Neural cell (in vitro differentiated cells): ENCODE results near the gene SNTG2. TPM values are rescaled to one million over a fixed set of nuclear protein-coding genes. Genes with fewer than 3 reads are reported as not detected.

Experiments used
- H2AFZ ChIP-seq: fragments of 200-600, 300-800 bp; sonication (generic), shearing (Covaris generic); 2 replicates; pipeline ENCODE4 v1.6.0; 2014; ENCODE audit warnings: low read depth, mild to moderate bottlenecking, antibody characterized with exemption, low read length, moderate library complexity
- H3F3A ChIP-seq: fragments of 200-600 bp; shearing (Covaris generic); 2 replicates; pipeline ENCODE4 v1.6.1; 2016; ENCODE audit warnings: mild to moderate bottlenecking, moderate library complexity, mixed read lengths, antibody characterized with exemption, low read length; ENCODE audit not compliant: insufficient read depth, poor library complexity, severe bottlenecking
- H3K27ac ChIP-seq: fragments of 200-600, 300-800 bp; sonication (generic), shearing (Covaris generic); 2 replicates; pipeline ENCODE4 v1.5.1; 2014; ENCODE audit warnings: mild to moderate bottlenecking, low read length, moderate library complexity
- H3K27me3 ChIP-seq: fragments of 300-800, 200-600 bp; sonication (generic), shearing (Covaris generic); 2 replicates; pipeline ENCODE4 v1.6.0; 2014; ENCODE audit warnings: mild to moderate bottlenecking, low read depth, low read length, moderate library complexity; ENCODE audit not compliant: insufficient read depth
- H3K36me3 ChIP-seq: fragments of 300-800, 200-600 bp; sonication (generic), shearing (Covaris generic); 2 replicates; pipeline ENCODE4 v1.5.1; 2014; ENCODE audit warnings: mild to moderate bottlenecking, antibody characterized with exemption, low read length, moderate library complexity; ENCODE audit not compliant: insufficient read depth
- H3K4me2 ChIP-seq: fragments of 300-800, 200-600 bp; sonication (generic), shearing (Covaris generic); 2 replicates; pipeline ENCODE4 v1.6.0; 2014; ENCODE audit warnings: mild to moderate bottlenecking, low read length
- H3K4me3 ChIP-seq: fragments of 300-800, 200-600 bp; sonication (generic), shearing (Covaris generic); 2 replicates; pipeline ENCODE4 v1.5.1; 2014; ENCODE audit warnings: mild to moderate bottlenecking, low read length, moderate library complexity
- H3K79me2 ChIP-seq: fragments of 200-600 bp; shearing (Covaris generic); replicated peaks from 2 replicates; pipeline ENCODE4 v1.6.0; 2014; ENCODE audit warnings: mild to moderate bottlenecking, low read length, moderate library complexity; ENCODE audit not compliant: insufficient read depth
- H3K9ac ChIP-seq: fragments of 300-800, 200-600 bp; sonication (generic), shearing (Covaris generic); 2 replicates; pipeline ENCODE4 v1.6.1; 2016; ENCODE audit warnings: mild to moderate bottlenecking, low read length, mixed read lengths
- H3K9me2 ChIP-seq: fragments of 200-600 bp; shearing (Covaris generic); 2 replicates; pipeline ENCODE4 v1.6.1; 2016; ENCODE audit warnings: mild to moderate bottlenecking, low read length, mixed read lengths; ENCODE audit not compliant: insufficient read depth
- H3K9me3 ChIP-seq: fragments of 200-600, 300-800 bp; sonication (generic), shearing (Covaris generic); 2 replicates; pipeline ENCODE4 v1.6.1; 2016; ENCODE audit warnings: mild to moderate bottlenecking, mixed run types, low read length, moderate library complexity, mixed read lengths
- H4K20me1 ChIP-seq: fragments of 200-600 bp; shearing (Covaris generic); 2 replicates; pipeline ENCODE4 v1.6.1; 2016; ENCODE audit warnings: mild to moderate bottlenecking, mixed run types; ENCODE audit not compliant: insufficient read depth
- CTCF ChIP-seq: fragments of 450-650 bp; IDR thresholded peaks from 2 replicates; pipeline ENCODE4 v1.5.1; 2014; ENCODE audit warnings: antibody characterized with exemption, mild to moderate bottlenecking, moderate library complexity; ENCODE audit not compliant: poor library complexity, severe bottlenecking
- EP300 ChIP-seq: fragments of 450-650 bp; conservative IDR thresholded peaks from 2 replicates; pipeline ENCODE4 v1.6.1; 2014; ENCODE audit warnings: antibody characterized with exemption, mild to moderate bottlenecking, moderate library complexity; ENCODE audit not compliant: poor library complexity, severe bottlenecking
- EZH2 ChIP-seq: fragments of 200-600, 300-800 bp; shearing (Covaris generic), sonication (generic); IDR thresholded peaks from 2 replicates; pipeline ENCODE4 v1.6.1; 2014; ENCODE audit warnings: antibody characterized with exemption, low read length, borderline replicate concordance, mild to moderate bottlenecking; ENCODE audit not compliant: insufficient read depth, poor library complexity, severe bottlenecking
- MXI1 ChIP-seq: fragments of 450-650 bp; conservative IDR thresholded peaks from 2 replicates; pipeline ENCODE4 v1.6.1; 2014; ENCODE audit warnings: antibody characterized with exemption, mild to moderate bottlenecking; ENCODE audit not compliant: poor library complexity, severe bottlenecking
- POLR2AphosphoS5 ChIP-seq: IDR thresholded peaks from 2 replicates; pipeline ENCODE4 v1.6.1; 2012
- RAD21 ChIP-seq: fragments of 450-650 bp; conservative IDR thresholded peaks from 2 replicates; pipeline ENCODE4 v1.6.1; 2014; ENCODE audit warnings: antibody characterized with exemption, mild to moderate bottlenecking, moderate library complexity
- REST ChIP-seq: IDR thresholded peaks from 2 replicates; pipeline ENCODE4 v1.6.1; 2012; ENCODE audit warnings: borderline replicate concordance
- SMC3 ChIP-seq: fragments of 450-650 bp; conservative IDR thresholded peaks from 2 replicates; pipeline ENCODE4 v1.6.1; 2014; ENCODE audit warnings: antibody characterized with exemption, mild to moderate bottlenecking, moderate library complexity; ENCODE audit not compliant: poor library complexity
- TAF1 ChIP-seq: IDR thresholded peaks from 2 replicates; pipeline ENCODE4 v1.6.1; 2012; ENCODE audit warnings: low read depth
- polyA plus RNA-seq: library from polyadenylated mRNA; depleted of rRNA; stranded (reverse); fragments of >200 nt; gene quantifications from 2 replicates; pipeline ENCODE4 v1.2.3, GENCODE V29; 2014

The SNTG2 gene
- polyA plus RNA-seq, 1 donor from 2014 or later: not detected

DNA sequence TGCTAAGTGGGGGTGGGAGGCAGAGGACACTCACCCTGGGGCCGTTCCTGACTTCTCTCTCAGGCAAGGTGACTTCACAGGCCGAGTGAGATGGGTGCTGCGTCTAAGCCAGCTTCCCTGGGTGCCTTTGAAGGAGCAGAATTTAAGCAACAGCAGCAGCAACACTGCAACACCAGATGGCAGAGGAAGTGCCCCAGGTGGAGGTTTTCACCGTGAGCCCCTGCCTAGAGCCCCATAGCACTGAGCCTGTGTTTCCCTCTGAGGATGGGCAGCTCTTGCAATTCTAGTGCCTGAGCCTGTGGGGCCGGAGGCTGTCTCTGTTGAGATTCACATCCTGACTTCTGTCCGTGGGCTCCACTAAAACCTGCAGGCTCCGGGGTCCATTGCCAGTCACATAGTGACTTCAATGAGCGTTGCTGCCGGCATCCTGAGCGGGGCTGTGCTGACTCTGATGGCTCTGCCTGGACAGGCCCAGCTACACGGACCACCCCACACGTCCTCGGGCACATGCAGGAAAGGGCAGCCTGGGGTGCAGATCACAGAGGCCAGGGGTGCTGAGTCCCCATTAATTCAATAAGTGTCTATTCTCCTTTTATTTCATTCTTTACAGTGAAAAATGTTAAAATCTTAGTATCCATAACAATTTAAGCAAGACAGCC, 218.8 kb downstream of the SNTG2 start:
- Histone ChIP-seq H3F3A (no peaks in the 10 kb centered on the region), H3K4me3 (no peak overlapping the region), H4K20me1 (no peaks in the 10 kb centered on the region), H3K27ac (no peak overlapping the region), H3K27me3 (no peaks in the 10 kb centered on the region), H3K9ac (no peak overlapping the region), H3K9me3 (no peaks in the 10 kb centered on the region), H3K36me3 (no peaks in the 10 kb centered on the region), H3K79me2 (no peaks in the 10 kb centered on the region), H3K4me2 (no peak overlapping the region), H2AFZ (no peak overlapping the region), H3K9me2 (no peaks in the 10 kb centered on the region)
- TF ChIP-seq TAF1 (no peak), CTCF (no peak), MXI1 (no peak), EP300 (no peak), POLR2AphosphoS5 (no peak), RAD21 (no peak), REST (no peak), SMC3 (no peak), EZH2 (no peak)

DNA sequence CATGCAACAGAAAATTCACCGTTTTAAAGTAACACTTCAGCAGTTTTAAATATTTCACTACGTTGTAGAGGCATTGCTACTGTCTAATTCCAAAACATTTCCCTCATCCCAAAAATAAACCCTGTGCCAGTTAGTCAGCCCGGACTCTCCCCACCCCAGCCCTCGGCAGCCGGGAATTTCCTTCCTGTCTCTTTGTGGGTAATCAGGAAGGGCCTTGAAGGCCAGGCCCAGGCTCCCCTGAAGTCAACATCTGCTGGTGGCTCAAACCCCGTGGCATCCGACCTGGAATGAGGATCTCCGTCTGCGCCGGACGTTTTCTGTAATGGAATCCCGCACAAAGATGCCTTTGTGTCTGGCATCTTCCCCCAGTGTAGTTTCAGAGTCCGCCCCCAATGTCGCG, 219.6 kb downstream of the SNTG2 start:
- H3K27me3 ChIP-seq: no peaks in the 10 kb centered on the region
- no peaks in the 10 kb centered on the region for H3K36me3 ChIP-seq
- no peaks in the 10 kb centered on the region for H3F3A ChIP-seq
- H4K20me1 ChIP-seq: no peaks in the 10 kb centered on the region
- no peak overlapping the region for H3K4me2 ChIP-seq
- H2AFZ ChIP-seq: no peak overlapping the region
- H3K4me3 ChIP-seq: no peak overlapping the region
- H3K27ac ChIP-seq: no peak overlapping the region
- no peak for TF ChIP-seq RAD21
- no peak for TF ChIP-seq EP300
- TF ChIP-seq SMC3: no peak
- no peak for TF ChIP-seq TAF1
- TF ChIP-seq EZH2: no peak
- no peak for TF ChIP-seq MXI1
- TF ChIP-seq POLR2AphosphoS5: no peak
- TF ChIP-seq CTCF: no peak
- TF ChIP-seq REST: no peak
- H3K9me3 ChIP-seq: no peaks in the 10 kb centered on the region
- H3K9ac ChIP-seq: no peak overlapping the region
- no peaks in the 10 kb centered on the region for H3K79me2 ChIP-seq
- H3K9me2 ChIP-seq: no peaks in the 10 kb centered on the region
